Mucosa of descending colon (tissue), 3 donors: ENCODE measurements around the gene PPFIA3. TPM values are rescaled to one million over a fixed set of nuclear protein-coding genes. Genes with fewer than 3 reads are reported as not detected.
"Not testable (repeated sequence)": the region's sequence is repeated elsewhere in the genome, so short reads cannot be mapped to it uniquely, and the experiment has no call there.

Experiments used
- ATAC-seq: fragments of 200-7000 bp; cut with Tn5 transposase; one replicate; pipeline ENCODE4 v1.9.1; 2020; ENCODE audit warnings: mild to moderate bottlenecking, moderate library complexity
- DNase-seq, 3 donors: peaks; one replicate each; pipeline ENCODE4 v3.0.0-alpha.2; 2020
- H3K36me3 ChIP-seq: fragments of 200-600 bp; one replicate; pipeline ENCODE4 v1.8.0; 2021; ENCODE audit warnings: low read depth, mild to moderate bottlenecking
- H3K4me1 ChIP-seq: fragments of 200-600 bp; one replicate; pipeline ENCODE4 v1.8.0; 2021; ENCODE audit warnings: low read depth, mild to moderate bottlenecking
- H3K4me3 ChIP-seq: fragments of 200-600 bp; one replicate; pipeline ENCODE4 v1.8.0; 2021; ENCODE audit warnings: mild to moderate bottlenecking
- H3K9me3 ChIP-seq: fragments of 200-600 bp; one replicate; pipeline ENCODE4 v1.8.0; 2021; ENCODE audit warnings: mild to moderate bottlenecking
- intact Hi-C, 2 donors: fragments of 100-400 bp; cut with DNase I in 1 of 2; cut with micrococcal nuclease in 1 of 2; formaldehyde crosslinking; loops; one replicate each; pipeline versions ENCODE4 v1.11.0 to v1.11.1; 2022; cut with DNase I, micrococcal nuclease
- total RNA-seq, 3 donors: library from RNA; stranded (reverse); fragmentation: NEBNext Ultra II Directional in 2 of 3; extraction: Animal tissue kit (Norgen Biotek cat#: 25700) in 2 of 3; gene quantifications; one replicate each; pipeline versions ENCODE4 v1.2.1 to v1.2.4, GENCODE V29; 2021 to 2023
- TF ChIP-seq, protein P1 (sequence below): fragments of 200-600 bp; IDR thresholded peaks from one replicate; pipeline ENCODE4 v1.8.0; 2022; ENCODE audit warnings: antibody characterized with exemption, mild to moderate bottlenecking
- donor health status: DM: no; HTN: no; CAD: no; lungs with moderate emphysema.
- donor health status: DM: no; HTN: no; CAD: no.
- donor health status: DM: no; HTN: yes; CAD: no.

PPFIA3 gene
- total RNA-seq, 3 donors from 2014 or later, result 15.1 to 21.4 (median 19.6) TPM

DNA sequence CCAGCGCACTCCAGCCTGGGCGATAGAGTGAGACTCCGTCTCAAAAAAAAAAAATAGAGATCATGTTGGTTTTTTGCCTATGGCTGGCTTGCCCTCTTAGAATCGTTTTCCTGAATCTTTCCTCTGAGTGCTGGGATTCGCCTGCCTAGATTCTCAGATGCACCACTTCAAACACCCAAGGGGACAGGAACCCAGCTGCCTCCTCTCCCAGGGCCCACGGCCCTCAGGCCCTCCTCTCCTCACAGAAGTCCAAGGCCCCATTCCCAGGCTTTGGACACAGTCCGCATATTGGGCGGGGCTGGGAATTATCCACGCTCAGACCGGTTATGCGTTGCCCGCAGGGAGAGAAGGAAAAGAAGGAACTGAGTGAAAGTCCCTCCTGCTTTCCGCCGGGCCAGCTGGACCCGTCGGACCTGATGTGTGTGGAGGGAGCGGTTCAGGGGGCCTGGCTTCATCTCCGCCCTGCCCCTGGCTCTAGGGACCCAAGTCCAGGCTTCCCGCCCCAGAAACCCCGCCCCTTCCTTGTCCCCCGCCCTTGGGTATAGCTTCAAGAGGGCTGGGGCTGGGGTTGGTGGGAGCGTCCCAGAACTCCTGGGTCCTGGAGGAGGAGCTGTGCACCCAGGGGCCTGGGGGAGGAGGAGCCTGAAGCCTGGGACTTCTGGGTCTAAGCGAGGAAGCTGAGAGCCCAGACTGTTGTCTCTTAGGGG lies 5.8 kb downstream of the PPFIA3 start:
- peak; percentile 61 for ATAC-seq
- intact Hi-C loops, result no loop called here

DNA sequence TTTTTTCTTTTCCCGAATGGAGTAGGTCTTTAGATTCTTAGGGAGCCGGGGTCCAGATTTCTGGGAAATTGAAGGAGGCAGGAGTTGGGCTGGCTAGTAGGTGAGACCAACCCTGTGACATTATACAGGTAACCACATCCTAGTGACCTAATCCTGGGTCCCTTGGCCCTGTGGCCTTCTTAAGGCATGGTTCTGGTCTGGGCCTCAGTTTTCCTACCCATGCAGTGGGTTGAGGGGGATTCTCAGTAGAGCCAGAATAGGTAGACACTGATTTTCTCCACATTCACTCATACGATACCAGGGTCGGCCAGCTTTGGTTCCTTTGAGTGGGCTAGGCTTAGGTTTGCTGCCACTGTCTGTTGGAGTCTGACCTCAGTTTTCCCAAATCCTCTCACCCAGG lies 7.2 kb downstream of the PPFIA3 start:
- ATAC-seq, result no peak
- TF ChIP-seq, protein P1, sequence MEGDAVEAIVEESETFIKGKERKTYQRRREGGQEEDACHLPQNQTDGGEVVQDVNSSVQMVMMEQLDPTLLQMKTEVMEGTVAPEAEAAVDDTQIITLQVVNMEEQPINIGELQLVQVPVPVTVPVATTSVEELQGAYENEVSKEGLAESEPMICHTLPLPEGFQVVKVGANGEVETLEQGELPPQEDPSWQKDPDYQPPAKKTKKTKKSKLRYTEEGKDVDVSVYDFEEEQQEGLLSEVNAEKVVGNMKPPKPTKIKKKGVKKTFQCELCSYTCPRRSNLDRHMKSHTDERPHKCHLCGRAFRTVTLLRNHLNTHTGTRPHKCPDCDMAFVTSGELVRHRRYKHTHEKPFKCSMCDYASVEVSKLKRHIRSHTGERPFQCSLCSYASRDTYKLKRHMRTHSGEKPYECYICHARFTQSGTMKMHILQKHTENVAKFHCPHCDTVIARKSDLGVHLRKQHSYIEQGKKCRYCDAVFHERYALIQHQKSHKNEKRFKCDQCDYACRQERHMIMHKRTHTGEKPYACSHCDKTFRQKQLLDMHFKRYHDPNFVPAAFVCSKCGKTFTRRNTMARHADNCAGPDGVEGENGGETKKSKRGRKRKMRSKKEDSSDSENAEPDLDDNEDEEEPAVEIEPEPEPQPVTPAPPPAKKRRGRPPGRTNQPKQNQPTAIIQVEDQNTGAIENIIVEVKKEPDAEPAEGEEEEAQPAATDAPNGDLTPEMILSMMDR, result no peak
- intact Hi-C loops, result no loop called here
- DNase-seq, result no peak
- Histone ChIP-seq H3K4me1 (peaks cover 29% of the 10 kb centered on the region), H3K36me3 (no peaks in the 10 kb centered on the region), H3K4me3 (no peak overlapping the region), H3K9me3 (no peaks in the 10 kb centered on the region)

More for the DNA sequence above, 5.8 kb downstream of the PPFIA3 start:
- DNase-seq, result peak; percentile 83 to 89 (median 89)
- no peaks in the 10 kb centered on the region for H3K36me3 ChIP-seq
- no peaks in the 10 kb centered on the region for H3K9me3 ChIP-seq
- TF ChIP-seq, protein P1, result no peak
- H3K4me3 ChIP-seq, result no peak overlapping the region
- H3K4me1 ChIP-seq, result peaks cover 32% of the 10 kb centered on the region

DNA sequence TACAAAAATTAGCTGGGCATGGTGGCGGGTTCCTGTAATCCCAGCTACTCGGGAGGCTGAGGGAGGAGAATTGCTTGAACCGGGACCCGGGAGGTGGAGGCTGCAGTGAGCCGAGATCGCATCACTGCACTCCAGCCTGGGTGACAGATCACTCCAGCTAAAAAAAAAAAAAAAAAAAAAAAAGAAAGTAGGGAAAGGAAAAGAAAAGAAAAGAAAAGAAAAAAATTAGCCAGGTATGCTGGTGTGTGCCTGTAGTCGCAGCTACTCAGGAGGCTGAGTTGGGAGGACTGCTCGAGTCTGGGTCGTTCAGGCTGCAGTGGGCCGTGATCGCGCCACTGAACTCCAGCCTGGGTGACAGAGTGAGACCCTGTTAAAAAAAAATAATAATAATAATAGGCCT lies 7.9 kb downstream of the PPFIA3 start:
- ATAC-seq, DNase-seq, intact Hi-C loops, H3K36me3 ChIP-seq, H3K9me3 ChIP-seq, H3K4me3 ChIP-seq: not testable (repeated sequence)
- H3K4me1 ChIP-seq, result peaks cover 29% of the 10 kb centered on the region

DNA sequence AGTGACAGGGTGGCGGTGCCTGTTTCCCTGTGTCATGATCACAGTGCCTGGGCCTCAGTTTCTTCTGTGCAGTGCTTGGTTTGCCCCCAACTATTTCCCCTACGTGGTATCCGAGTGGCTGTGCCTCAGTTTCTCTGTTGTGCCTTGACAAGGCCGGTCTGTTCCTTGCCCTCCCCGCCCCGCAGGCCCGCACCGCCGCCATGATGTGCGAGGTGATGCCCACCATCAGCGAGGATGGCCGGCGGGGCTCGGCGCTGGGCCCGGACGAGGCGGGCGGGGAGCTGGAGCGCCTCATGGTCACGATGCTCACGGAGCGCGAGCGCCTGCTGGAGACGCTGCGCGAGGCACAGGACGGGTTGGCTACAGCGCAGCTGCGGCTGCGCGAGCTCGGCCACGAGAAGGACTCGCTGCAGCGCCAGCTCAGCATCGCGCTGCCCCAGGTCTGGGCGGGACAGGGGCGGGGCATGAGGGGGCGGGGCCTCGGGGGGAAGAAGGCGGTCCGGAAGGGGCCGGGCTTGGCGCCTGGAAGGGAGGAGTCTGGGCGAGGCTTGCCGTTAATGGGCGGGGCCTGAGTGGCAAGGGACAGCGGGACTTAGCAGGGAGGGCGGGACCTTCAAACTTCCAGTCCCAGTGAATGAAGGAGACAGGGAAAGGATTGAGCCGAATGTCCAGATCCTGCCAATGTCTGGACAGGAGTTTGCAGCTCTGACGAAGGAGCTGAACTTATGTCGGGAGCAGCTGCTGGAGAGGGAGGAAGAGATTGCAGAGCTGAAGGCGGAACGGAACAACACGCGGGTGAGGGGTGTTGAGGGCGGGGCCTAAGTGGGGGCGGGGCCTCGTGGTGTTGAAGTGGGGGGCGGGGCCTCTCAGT lies 8.6 kb downstream of the PPFIA3 start:
- Histone ChIP-seq H3K4me3 (no peak overlapping the region), H3K36me3 (no peaks in the 10 kb centered on the region), H3K9me3 (no peaks in the 10 kb centered on the region), H3K4me1 (peaks cover 29% of the 10 kb centered on the region)
- peak; percentile 95 to 98 (median 97) for DNase-seq
- ATAC-seq, result peak; percentile 94
- intact Hi-C loops, result no loop called here
- TF ChIP-seq, protein P1, result no peak

DNA sequence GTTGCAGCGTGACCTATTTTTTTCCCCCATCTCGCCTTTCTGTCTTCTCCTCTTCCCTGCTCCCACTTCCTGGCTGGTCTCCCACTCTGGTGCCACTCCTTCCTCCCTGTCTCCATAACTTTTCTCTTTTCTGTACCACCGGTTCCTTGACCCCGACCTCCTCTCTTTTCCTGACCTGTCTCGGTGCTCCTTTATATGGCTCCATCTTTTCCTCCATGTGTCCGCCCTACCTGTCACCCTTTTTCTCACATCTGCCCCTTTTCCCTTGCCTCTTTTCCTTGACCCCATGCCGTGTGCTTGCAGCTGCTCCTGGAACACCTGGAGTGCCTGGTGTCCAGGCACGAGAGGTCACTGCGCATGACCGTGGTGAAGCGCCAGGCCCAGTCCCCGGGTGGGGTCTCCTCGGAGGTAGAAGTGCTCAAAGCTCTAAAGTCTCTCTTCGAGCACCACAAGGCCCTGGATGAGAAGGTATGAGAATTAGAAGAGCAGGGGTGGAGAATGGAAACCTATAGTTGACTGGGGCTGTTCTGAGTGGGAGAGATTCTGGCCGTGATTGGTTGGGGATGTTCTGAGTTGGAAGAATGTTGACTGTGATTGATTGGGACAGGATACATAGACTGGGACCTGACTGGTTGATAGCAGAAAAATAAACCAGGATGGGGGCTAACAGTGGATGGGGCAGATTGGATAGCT lies 9.3 kb downstream of the PPFIA3 start:
- ATAC-seq, result no peak
- Histone ChIP-seq H3K9me3 (no peaks in the 10 kb centered on the region), H3K36me3 (no peaks in the 10 kb centered on the region), H3K4me3 (no peak overlapping the region), H3K4me1 (peaks cover 30% of the 10 kb centered on the region)
- TF ChIP-seq, protein P1, result no peak
- no peak for DNase-seq
- intact Hi-C loops, result no loop called here
